Activated T-cell treated with anti-CD3 and anti-CD28 coated beads, Interleukin-2, amount 50 U/mL, for 1 hour (primary cell): Measurements from ENCODE around the gene C1QTNF2.
"Not testable (repeated sequence)": the region's sequence is repeated elsewhere in the genome, so short reads cannot be mapped to it uniquely, and the experiment has no call there.

Source experiments
- DNase-seq: peaks from one replicate; pipeline ENCODE4 v3.0.0-alpha.2; 2020

The C1QTNF2 gene

GRCh38 chr5:160370713-160371034 is 248 bp upstream of the C1QTNF2 start:
- no peak for DNase-seq

- no peak for DNase-seq
Observed at GRCh38 chr5:160367885-160368284, 2.5 kb downstream of the C1QTNF2 start.

- no peak for DNase-seq
Observed at GRCh38 chr5:160367261-160367660, 3.2 kb downstream of the C1QTNF2 start.

GRCh38 chr5:160366230-160366629 is 4.2 kb downstream of the C1QTNF2 start:
- DNase-seq = no peak

- no peak for DNase-seq
Observed at GRCh38 chr5:160363660-160364395, 6.6 kb downstream of the C1QTNF2 start.

GRCh38 chr5:160363211-160363610 is 7.2 kb downstream of the C1QTNF2 start:
- DNase-seq = no peak

- no peak for DNase-seq
Observed at GRCh38 chr5:160361624-160362228, 8.7 kb downstream of the C1QTNF2 start.

- DNase-seq = no peak
Observed at GRCh38 chr5:160360310-160360709, 10.1 kb downstream of the C1QTNF2 start.

GRCh38 chr5:160359816-160360215 is 10.6 kb downstream of the C1QTNF2 start:
- no peak for DNase-seq

GRCh38 chr5:160359242-160359641 is 11.2 kb downstream of the C1QTNF2 start:
- no peak for DNase-seq

GRCh38 chr5:160357861-160358411 is 12.5 kb downstream of the C1QTNF2 start:
- DNase-seq = no peak

GRCh38 chr5:160357394-160357793 is 13.0 kb downstream of the C1QTNF2 start:
- DNase-seq = no peak

GRCh38 chr5:160356550-160357347 is 13.7 kb downstream of the C1QTNF2 start:
- DNase-seq = no peak

- no peak for DNase-seq
Observed at GRCh38 chr5:160354666-160355065, 15.8 kb downstream of the C1QTNF2 start.

- no peak for DNase-seq
Observed at GRCh38 chr5:160353379-160353778, 17.0 kb downstream of the C1QTNF2 start.

GRCh38 chr5:160352308-160352707 is 18.1 kb downstream of the C1QTNF2 start:
- DNase-seq = no peak

- no peak for DNase-seq
Observed at GRCh38 chr5:160349935-160350303, 20.5 kb downstream of the C1QTNF2 start.

- DNase-seq = no peak
Observed at GRCh38 chr5:160349249-160349934, 21.0 kb downstream of the C1QTNF2 start.

GRCh38 chr5:160348080-160348479 is 22.3 kb downstream of the C1QTNF2 start:
- DNase-seq = no peak

GRCh38 chr5:160347448-160347847 is 23.0 kb downstream of the C1QTNF2 start:
- DNase-seq = no peak

- DNase-seq = no peak
Observed at GRCh38 chr5:160342413-160342941, 27.9 kb downstream of the C1QTNF2 start.

GRCh38 chr5:160341309-160341870 is 29.0 kb downstream of the C1QTNF2 start:
- no peak for DNase-seq

GRCh38 chr5:160340513-160340912 is 29.9 kb downstream of the C1QTNF2 start:
- not testable (repeated sequence) for DNase-seq
